Measurements from ENCODE around the gene KDM4C.
A peak's percentile ranks its signal among the peaks of the same experiment; 100 is the strongest.

Gene KDM4C

DNA sequence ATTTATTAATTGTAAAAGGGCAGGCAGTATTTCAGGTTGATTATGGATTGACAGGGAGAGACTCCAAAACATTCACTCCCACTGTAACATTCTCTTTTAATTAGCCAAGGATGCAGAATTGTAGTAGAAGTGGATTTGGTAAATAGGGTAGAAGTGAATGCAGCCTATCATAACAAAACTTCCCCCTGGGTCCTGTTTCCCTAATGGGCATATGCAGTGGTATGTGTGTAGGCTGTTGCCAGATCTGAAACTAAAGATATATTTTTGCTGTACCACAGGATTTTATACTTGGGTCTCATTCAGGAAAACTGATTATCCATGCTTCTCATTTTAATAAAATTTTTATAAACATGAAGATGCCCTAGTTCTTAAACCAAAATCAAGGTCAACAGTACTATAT lies 351.2 kb downstream of the KDM4C start:
- H3K4me3 ChIP-seq (replicated peaks; ENCODE audit: low read depth, low read length): no peak overlapping the region
- TF ChIP-seq, protein P1, sequence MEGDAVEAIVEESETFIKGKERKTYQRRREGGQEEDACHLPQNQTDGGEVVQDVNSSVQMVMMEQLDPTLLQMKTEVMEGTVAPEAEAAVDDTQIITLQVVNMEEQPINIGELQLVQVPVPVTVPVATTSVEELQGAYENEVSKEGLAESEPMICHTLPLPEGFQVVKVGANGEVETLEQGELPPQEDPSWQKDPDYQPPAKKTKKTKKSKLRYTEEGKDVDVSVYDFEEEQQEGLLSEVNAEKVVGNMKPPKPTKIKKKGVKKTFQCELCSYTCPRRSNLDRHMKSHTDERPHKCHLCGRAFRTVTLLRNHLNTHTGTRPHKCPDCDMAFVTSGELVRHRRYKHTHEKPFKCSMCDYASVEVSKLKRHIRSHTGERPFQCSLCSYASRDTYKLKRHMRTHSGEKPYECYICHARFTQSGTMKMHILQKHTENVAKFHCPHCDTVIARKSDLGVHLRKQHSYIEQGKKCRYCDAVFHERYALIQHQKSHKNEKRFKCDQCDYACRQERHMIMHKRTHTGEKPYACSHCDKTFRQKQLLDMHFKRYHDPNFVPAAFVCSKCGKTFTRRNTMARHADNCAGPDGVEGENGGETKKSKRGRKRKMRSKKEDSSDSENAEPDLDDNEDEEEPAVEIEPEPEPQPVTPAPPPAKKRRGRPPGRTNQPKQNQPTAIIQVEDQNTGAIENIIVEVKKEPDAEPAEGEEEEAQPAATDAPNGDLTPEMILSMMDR (IDR thresholded peaks at IDR 0.05; ENCODE audit: low read depth, low read length, missing control alignments): no peak
- DNase-seq (ENCODE audit: extremely low read depth, low read depth): no peak

DNA sequence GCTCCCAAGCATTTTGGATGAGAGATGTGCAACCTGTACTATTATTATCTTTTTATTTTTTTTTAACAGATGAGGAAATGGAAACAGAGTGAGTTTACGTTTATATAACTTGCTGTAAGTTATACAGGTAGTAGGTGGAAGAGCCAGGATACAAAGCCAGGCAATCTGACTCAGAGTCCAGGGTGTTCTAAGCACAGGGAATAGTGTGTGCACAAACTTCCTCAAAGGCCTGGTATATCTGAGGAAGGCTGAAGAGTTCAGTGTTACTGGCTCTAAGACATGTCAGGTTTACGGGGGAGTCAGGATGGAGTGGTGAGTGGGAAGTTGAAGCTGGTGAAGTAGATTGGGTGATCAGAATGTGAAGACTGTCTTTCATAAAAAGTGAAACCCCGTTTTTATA lies 353.6 kb downstream of the KDM4C start:
- no peak for DNase-seq (ENCODE audit: extremely low read depth, low read depth)
- H3K4me3 ChIP-seq (replicated peaks; ENCODE audit: low read depth, low read length): no peak overlapping the region
- TF ChIP-seq, protein P1 (IDR thresholded peaks at IDR 0.05; ENCODE audit: low read depth, low read length, missing control alignments): no peak

DNA sequence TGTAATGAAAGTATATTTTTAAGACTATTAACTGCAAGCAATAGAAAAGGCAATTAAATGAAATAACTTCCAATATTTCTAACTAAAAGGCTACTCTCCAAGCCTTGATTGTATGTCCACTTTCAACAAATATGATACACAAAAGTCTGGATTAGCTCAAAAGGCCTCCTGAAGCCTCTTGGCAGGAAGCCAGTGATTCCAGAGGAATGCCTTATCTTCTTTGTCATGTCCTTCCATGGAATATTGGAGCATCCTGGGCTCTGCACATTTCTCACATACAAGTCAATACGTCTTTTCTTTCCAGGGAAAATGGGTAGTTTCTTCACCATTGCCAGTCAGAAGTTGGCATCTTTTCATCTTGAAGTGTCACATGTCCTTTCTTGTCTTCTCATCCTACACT lies 357.8 kb downstream of the KDM4C start:
- TF ChIP-seq, protein P1 (IDR thresholded peaks at IDR 0.05; ENCODE audit: low read depth, low read length, missing control alignments): no peak
- no peak for DNase-seq (ENCODE audit: extremely low read depth, low read depth)
- no peak overlapping the region for H3K4me3 ChIP-seq (replicated peaks; ENCODE audit: low read depth, low read length)

DNA sequence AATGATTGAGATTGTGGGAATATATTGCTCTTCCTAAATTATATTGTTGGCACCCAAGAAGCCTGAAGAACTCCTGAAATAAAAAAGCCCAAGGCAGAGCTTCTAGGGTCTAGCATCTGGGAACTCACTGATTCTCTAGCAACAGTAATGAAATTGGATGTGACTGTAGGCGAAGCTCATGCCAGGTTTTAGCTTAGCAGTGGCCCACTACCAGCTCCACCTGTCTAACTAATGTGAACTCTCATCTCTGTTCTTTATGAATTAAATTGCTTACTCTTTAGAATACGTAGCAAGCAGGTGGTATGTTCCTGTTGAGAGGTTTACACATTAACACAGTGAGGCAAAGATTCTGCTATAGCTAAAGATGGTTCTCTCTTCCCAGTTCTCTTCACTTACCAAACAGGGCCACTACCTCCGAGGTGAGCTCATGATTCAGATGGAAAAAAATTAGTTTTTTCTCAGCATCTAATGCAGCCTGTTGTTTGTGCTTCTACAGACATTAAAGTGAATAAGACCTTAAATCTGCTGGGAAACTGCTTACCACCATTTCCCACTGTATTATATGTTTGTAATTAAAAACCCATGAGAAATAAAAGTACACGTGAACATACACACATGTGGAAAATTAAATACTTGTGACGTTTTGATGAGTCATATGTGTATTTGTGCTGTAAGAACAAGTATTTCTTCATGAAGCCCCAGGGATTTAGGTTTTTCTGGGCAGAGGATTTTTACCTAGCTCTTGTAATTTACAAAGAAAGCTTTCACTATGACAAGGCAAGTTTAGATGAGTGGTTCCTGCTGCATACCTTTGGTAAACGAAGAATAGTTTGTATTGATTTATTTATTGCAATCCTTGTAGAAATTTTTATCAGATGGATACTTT lies 360.1 kb downstream of the KDM4C start:
- DNase-seq (ENCODE audit: extremely low read depth, low read depth): peak; percentile 15
- H3K4me3 ChIP-seq (replicated peaks; ENCODE audit: low read depth, low read length): no peak overlapping the region
- TF ChIP-seq, protein P1 (IDR thresholded peaks at IDR 0.05; ENCODE audit: low read depth, low read length, missing control alignments): no peak

DNA sequence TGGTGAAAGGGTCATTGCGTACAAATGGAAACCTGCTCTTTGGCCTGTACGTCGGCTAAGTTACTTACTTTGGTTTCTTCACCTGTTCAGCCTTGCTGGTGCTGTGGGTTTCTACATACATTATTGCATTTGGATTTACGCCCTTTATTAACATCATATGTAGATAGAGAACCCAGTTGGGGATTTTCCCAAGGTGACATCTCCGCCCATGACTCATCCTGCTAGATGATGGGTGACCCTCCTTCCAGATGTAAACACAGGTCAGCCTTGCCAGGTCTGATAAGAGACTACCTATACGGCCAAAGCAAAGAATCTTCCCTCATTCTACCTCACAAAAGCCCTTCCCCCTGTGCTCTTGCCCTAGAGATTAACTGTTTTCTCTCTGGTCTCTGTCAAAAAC lies 360.9 kb downstream of the KDM4C start:
- no peak overlapping the region for H3K4me3 ChIP-seq (replicated peaks; ENCODE audit: low read depth, low read length)
- DNase-seq (ENCODE audit: extremely low read depth, low read depth): no peak
- TF ChIP-seq, protein P1 (IDR thresholded peaks at IDR 0.05; ENCODE audit: low read depth, low read length, missing control alignments): no peak

DNA sequence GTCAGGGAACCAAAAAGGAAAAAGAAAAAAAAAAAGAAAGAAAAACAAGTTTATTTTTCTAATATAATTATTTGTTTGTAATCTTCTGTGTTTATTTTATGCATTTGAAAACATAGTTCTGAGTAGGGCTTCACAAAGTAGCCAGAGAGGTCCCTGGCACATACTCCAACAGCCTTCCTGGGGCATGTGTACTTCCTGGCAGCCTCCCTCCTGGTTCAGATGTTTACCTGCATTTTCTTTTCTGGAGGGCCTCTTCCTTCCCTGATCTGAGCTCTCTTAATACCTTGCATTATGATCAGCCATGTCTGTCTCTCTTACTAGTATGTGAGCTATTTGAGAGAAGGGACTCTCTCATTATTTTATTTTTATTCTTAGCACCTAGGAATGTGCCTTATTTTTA lies 361.8 kb downstream of the KDM4C start:
- TF ChIP-seq, protein P1 (IDR thresholded peaks at IDR 0.05; ENCODE audit: low read depth, low read length, missing control alignments): no peak

More for the DNA sequence above, 361.8 kb downstream of the KDM4C start:
- no peak for DNase-seq (ENCODE audit: extremely low read depth, low read depth)
- no peak overlapping the region for H3K4me3 ChIP-seq (replicated peaks; ENCODE audit: low read depth, low read length)

Data from HFF-Myc (cell line).